Measurements from ENCODE around the gene LDLR. TPM values are rescaled to one million over a fixed set of nuclear protein-coding genes. Genes with fewer than 3 reads are reported as not detected.
"Not testable (repeated sequence)": the region's sequence is repeated elsewhere in the genome, so short reads cannot be mapped to it uniquely, and the experiment has no call there.

The LDLR gene
- total RNA-seq, 1 donor from 2014 or later: 12.8 TPM

DNA sequence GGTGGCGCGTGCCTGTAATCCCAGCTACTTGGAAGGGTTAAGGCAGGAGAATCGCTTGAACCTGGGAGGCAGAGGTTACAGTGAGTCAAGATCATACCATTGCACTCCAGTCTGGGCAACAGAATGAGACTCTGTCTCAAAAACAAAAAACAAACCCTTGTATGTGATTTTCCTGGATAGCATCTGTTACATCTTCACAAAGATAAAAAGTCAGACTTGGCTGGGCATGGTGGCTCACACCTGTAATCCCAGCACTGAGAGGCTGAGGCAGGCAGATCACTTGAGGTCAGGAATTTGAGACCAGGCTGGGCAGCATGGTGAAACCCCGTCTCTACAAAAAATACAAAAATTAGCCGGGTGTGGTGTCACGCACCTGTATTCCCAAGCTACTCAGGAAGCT lies 8.1 kb downstream of the LDLR start:
- ATAC-seq; DNase-seq (ENCODE audit: missing footprints): not testable (repeated sequence)

DNA sequence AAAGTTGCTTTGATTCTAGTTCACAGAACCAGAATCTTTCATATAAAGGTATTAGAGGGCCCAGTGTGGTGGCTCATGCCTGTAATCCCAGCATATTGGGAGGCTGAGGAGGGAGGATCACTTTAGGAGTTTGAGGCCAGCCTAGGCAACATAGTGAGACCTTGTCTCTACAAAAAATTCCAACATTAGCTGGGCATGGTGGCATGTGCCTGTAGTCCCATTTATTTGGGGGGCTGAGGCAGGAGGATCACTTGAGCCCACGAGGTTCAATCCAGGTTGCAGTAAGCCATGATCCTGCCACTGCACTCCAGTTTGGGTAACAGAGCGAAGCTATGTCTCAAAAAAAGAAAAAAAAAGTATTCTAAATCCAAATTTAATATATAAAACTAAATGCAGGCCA lies 9.1 kb downstream of the LDLR start:
- no peak for ATAC-seq
- no peak for DNase-seq (ENCODE audit: missing footprints)
- intact Hi-C loops (cut with DNase I): no loop called here

More for the DNA sequence above, 8.1 kb downstream of the LDLR start:
- intact Hi-C loops (cut with DNase I): not testable (repeated sequence)

DNA sequence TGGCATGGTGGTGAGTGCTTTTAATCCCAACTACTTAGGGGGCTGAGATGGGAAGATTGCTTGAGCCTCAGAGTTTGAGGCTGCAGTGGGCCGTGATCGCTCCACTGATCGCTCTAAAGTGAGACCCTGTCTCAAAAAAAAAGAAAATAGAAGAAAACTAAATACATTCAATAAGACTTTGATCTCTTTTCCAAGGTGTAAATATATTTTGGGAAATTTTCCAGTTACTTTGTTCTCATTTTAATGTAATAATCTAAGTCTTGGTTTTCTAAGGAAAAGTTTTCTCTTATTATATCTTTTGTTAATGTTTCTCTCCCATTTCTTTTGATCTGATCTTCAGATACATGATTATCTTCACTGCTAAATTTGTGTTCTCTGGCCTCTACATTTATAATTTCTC lies 9.6 kb downstream of the LDLR start:
- intact Hi-C loops (cut with DNase I): no loop called here
- DNase-seq (ENCODE audit: missing footprints): no peak
- no peak for ATAC-seq

DNA sequence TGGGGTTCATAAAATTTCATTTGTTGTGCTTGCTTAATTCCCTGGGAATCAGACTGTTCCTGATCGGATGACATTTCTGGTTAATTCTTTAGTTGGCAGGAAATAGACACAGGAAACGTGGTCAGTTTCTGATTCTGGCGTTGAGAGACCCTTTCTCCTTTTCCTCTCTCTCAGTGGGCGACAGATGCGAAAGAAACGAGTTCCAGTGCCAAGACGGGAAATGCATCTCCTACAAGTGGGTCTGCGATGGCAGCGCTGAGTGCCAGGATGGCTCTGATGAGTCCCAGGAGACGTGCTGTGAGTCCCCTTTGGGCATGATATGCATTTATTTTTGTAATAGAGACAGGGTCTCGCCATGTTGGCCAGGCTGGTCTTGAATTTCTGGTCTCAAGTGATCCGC lies 10.8 kb downstream of the LDLR start:
- DNase-seq (ENCODE audit: missing footprints): no peak
- intact Hi-C loops (cut with DNase I): no loop called here
- ATAC-seq: no peak

DNA sequence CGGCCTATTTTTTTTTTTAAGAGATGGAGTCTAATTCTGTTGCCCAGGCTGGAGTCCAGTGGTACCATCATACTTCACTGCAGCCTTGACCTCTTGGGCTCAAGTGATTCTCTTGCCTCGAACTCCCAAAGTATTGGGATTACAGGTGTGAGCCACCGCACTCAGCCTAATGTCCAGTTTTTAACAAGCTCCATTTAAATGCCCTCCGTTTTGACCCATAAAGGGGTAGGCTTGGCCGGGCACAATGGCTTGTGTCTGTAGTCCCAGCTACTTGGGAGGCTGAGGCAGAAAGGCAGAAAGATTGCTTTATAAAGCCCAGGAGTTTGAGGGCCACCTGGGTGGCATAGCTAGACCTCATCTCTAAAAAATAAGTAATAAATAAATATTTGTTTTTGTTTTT lies 11.8 kb downstream of the LDLR start:
- no peak for ATAC-seq
- no peak for DNase-seq (ENCODE audit: missing footprints)
- intact Hi-C loops (cut with DNase I): no loop called here

DNA sequence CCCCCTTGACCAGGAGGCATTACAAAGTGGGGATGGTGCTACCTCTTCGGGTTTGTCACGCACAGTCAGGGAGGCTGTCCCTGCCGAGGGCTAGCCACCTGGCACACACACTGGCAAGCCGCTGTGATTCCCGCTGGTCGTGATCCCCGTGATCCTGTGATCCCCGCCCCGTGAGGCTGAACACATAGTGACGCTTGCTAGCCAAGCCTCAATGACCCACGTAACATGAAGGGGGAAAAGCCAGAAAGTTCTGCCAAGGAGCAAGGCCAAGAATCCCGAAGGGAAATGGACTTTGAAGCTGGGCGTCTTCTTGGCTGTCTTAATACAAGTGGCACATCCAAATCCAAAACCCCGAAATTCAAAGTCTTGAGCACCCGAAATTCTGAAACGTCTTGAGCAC lies 13.7 kb downstream of the LDLR start:
- intact Hi-C loops (cut with DNase I): no loop called here
- DNase-seq (ENCODE audit: missing footprints): no peak
- ATAC-seq: no peak

DNA sequence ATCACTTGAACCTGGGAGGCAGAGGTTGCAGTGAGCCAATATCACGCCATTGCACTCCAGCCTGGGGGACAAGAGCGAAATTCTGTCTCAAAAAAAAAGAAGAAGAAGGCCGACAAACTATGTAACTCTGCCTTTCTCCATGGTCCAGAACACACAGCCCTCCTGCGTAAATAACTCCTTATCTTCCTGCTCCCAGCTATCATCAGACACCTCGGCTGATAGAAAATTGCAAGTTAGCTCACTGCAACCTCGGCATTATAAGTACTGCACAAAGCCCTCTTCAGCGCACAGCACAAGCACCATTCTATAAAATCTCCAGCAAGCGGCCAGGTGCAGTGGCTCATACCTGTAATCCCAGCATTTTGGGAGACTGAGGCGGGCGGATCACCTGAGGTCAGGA lies 14.4 kb downstream of the LDLR start:
- ATAC-seq; intact Hi-C loops (cut with DNase I); DNase-seq (ENCODE audit: missing footprints): not testable (repeated sequence)

DNA sequence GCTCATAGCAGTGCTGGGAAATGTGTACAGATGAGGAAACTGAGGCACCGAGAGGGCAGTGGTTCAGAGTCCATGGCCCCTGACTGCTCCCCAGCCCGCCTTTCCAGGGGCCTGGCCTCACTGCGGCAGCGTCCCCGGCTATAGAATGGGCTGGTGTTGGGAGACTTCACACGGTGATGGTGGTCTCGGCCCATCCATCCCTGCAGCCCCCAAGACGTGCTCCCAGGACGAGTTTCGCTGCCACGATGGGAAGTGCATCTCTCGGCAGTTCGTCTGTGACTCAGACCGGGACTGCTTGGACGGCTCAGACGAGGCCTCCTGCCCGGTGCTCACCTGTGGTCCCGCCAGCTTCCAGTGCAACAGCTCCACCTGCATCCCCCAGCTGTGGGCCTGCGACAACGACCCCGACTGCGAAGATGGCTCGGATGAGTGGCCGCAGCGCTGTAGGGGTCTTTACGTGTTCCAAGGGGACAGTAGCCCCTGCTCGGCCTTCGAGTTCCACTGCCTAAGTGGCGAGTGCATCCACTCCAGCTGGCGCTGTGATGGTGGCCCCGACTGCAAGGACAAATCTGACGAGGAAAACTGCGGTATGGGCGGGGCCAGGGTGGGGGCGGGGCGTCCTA lies 15.9 kb downstream of the LDLR start:
- no peak for DNase-seq (ENCODE audit: missing footprints)
- no peak for ATAC-seq
- intact Hi-C loops (cut with DNase I): no loop called here

DNA sequence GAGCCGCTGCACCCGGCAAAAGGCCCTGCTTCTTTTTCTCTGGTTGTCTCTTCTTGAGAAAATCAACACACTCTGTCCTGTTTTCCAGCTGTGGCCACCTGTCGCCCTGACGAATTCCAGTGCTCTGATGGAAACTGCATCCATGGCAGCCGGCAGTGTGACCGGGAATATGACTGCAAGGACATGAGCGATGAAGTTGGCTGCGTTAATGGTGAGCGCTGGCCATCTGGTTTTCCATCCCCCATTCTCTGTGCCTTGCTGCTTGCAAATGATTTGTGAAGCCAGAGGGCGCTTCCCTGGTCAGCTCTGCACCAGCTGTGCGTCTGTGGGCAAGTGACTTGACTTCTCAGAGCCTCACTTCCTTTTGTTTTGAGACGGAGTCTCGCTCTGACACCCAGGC lies 17.2 kb downstream of the LDLR start:
- ATAC-seq (peak; percentile 82), DNase-seq (ENCODE audit: missing footprints) (peak; percentile 75)
- intact Hi-C loops (cut with DNase I): no loop called here

DNA sequence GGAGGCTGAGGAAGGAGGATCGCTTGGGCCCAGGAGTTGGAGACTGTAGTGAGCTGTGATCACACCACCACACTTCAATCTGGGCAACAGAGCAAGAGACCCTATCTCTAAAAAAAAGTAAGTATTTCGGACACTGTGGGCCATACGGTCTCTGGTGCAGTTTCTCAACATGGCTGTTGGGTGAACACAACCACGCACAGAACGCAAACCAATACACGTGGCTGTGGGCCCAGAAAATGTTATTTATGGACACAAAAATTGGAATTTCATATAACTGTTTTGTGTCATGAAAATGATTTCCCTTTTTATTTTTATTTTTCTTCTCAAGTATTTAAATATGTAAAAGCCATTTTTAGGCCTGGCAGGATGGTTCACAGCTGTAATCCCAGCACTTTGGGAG lies 19.5 kb downstream of the LDLR start:
- intact Hi-C loops (cut with DNase I): no loop called here
- ATAC-seq (no peak), DNase-seq (ENCODE audit: missing footprints) (no peak)

DNA sequence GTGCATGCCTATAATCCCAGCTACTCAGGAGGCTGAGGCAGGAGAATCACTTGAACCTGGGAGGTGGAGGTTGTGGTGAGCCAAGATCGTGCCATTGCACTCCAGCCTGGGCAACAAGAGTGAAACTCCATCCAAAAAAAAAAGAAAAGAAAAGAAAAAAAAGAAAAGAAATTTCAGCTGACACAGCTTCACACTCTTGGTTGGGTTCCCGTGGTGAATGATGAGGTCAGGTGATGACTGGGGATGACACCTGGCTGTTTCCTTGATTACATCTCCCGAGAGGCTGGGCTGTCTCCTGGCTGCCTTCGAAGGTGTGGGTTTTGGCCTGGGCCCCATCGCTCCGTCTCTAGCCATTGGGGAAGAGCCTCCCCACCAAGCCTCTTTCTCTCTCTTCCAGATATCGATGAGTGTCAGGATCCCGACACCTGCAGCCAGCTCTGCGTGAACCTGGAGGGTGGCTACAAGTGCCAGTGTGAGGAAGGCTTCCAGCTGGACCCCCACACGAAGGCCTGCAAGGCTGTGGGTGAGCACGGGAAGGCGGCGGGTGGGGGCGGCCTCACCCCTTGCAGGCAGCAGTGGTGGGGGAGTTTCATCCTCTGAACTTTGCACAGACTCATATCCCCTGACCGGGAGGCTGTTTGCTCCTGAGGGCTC lies 22.0 kb downstream of the LDLR start:
- ATAC-seq: no peak
- no peak for DNase-seq (ENCODE audit: missing footprints)
- intact Hi-C loops (cut with DNase I): no loop called here

DNA sequence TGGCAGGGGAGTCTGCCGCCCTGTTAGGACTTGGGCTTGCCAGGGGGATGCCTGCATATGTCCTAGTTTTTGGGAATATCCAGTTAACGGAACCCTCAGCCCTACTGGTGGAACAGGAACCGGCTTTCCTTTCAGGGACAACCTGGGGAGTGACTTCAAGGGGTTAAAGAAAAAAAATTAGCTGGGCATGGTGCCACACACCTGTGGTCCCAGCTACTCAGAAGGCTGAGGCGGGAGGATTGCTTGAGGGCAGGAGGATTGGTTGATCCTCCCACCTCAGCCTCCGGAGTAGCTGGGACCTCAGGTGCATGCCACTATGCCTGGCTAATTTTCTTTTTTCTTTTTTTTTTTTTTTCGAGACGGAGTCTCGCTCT lies 22.5 kb downstream of the LDLR start:
- ATAC-seq (no peak), DNase-seq (ENCODE audit: missing footprints) (no peak)
- intact Hi-C loops (cut with DNase I): no loop called here

DNA sequence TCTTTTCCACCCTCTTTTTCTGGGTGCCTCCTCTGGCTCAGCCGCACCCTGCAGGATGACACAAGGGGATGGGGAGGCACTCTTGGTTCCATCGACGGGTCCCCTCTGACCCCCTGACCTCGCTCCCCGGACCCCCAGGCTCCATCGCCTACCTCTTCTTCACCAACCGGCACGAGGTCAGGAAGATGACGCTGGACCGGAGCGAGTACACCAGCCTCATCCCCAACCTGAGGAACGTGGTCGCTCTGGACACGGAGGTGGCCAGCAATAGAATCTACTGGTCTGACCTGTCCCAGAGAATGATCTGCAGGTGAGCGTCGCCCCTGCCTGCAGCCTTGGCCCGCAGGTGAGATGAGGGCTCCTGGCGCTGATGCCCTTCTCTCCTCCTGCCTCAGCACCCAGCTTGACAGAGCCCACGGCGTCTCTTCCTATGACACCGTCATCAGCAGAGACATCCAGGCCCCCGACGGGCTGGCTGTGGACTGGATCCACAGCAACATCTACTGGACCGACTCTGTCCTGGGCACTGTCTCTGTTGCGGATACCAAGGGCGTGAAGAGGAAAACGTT lies 24.0 kb downstream of the LDLR start:
- intact Hi-C loops (cut with DNase I): no loop called here
- ATAC-seq (no peak), DNase-seq (ENCODE audit: missing footprints) (no peak)

DNA sequence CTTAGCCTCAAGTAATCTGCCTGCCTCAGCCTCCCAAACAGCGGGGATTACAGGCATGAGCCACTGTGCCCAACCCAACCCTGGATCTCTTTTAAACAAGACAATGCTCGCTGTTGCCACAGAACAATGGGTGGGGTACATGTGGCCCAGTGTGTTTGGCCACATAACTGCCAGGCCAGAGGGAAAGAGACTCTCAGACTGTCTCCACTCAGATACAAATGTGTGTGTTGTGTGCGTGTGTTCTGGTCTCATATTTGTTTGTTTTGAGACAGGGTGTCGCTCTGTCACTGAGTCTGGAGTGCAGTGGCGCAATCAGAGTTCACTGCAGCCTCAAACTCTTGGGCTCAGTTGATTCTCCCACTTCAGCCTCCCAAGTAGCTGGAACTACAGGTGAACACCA lies 25.8 kb downstream of the LDLR start:
- no peak for ATAC-seq
- intact Hi-C loops (cut with DNase I): no loop called here
- no peak for DNase-seq (ENCODE audit: missing footprints)

DNA sequence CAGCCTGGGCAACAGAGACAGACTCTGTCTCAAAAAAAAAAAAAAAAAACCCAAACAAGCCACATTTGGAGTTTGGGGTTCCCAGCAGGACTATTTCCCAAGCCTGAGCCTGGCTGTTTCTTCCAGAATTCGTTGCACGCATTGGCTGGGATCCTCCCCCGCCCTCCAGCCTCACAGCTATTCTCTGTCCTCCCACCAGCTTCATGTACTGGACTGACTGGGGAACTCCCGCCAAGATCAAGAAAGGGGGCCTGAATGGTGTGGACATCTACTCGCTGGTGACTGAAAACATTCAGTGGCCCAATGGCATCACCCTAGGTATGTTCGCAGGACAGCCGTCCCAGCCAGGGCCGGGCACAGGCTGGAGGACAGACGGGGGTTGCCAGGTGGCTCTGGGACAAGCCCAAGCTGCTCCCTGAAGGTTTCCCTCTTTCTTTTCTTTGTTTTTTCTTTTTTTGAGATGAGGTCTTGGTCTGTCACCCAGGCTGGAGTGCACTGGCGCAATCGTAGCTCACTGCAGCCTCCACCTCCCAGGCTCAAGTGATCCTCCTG lies 26.7 kb downstream of the LDLR start:
- DNase-seq (ENCODE audit: missing footprints) (no peak), ATAC-seq (no peak)
- intact Hi-C loops (cut with DNase I): no loop called here

DNA sequence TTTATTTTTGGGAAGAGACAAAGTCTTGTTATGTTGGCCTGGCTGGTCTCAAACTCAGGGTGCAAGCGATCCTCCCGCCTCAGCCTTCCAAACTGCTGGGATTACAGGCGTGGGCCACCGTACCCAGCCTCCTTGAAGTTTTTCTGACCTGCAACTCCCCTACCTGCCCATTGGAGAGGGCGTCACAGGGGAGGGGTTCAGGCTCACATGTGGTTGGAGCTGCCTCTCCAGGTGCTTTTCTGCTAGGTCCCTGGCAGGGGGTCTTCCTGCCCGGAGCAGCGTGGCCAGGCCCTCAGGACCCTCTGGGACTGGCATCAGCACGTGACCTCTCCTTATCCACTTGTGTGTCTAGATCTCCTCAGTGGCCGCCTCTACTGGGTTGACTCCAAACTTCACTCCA lies 27.2 kb downstream of the LDLR start:
- intact Hi-C loops (cut with DNase I): no loop called here
- no peak for DNase-seq (ENCODE audit: missing footprints)
- no peak for ATAC-seq

DNA sequence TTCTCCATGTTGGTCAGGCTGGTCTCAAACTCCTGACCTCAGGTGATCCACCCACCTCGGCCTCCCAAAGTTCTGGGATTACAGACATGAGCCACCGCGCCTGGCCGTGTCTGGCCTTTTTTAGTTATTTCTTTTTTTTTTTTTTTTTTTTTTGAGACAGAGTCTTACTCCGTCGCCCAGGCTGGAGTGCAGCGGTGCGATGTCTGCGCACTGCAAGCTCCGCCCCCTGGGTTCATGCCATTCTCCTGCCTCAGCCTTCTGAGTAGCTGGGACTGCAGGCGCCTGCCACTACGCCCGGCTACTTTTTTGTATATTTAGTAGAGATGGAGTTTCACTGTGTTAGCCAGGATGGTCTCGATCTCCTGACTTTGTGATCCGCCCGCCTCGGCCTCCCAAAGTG lies 32.7 kb downstream of the LDLR start:
- ATAC-seq; DNase-seq (ENCODE audit: missing footprints); intact Hi-C loops (cut with DNase I): not testable (repeated sequence)

DNA sequence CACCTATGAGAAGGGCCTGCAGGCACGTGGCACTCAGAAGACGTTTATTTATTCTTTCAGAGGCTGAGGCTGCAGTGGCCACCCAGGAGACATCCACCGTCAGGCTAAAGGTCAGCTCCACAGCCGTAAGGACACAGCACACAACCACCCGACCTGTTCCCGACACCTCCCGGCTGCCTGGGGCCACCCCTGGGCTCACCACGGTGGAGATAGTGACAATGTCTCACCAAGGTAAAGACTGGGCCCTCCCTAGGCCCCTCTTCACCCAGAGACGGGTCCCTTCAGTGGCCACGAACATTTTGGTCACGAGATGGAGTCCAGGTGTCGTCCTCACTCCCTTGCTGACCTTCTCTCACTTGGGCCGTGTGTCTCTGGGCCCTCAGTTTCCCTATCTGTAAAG lies 33.9 kb downstream of the LDLR start:
- DNase-seq (ENCODE audit: missing footprints) (no peak), ATAC-seq (no peak)
- intact Hi-C loops (cut with DNase I): no loop called here

DNA sequence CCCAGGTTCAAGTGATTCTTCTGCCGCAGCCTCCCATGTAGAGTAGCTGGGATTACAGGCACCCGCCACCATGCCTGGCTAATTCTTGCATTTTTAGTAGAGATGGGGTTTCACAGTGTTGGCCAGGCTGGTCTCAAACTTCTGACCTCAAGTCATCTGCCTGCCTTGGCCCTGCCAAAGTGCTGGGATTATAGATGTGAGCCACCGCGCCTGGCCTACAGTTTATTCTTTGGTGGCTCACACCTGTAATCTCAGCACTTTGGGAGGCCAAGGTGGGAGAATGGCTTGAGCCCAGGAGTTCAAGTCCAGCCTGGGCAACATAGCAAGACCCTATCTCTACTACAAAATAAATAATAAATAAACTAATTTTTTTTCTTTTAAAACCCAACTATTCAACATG lies 34.9 kb downstream of the LDLR start:
- DNase-seq (ENCODE audit: missing footprints); intact Hi-C loops (cut with DNase I); ATAC-seq: not testable (repeated sequence)

DNA sequence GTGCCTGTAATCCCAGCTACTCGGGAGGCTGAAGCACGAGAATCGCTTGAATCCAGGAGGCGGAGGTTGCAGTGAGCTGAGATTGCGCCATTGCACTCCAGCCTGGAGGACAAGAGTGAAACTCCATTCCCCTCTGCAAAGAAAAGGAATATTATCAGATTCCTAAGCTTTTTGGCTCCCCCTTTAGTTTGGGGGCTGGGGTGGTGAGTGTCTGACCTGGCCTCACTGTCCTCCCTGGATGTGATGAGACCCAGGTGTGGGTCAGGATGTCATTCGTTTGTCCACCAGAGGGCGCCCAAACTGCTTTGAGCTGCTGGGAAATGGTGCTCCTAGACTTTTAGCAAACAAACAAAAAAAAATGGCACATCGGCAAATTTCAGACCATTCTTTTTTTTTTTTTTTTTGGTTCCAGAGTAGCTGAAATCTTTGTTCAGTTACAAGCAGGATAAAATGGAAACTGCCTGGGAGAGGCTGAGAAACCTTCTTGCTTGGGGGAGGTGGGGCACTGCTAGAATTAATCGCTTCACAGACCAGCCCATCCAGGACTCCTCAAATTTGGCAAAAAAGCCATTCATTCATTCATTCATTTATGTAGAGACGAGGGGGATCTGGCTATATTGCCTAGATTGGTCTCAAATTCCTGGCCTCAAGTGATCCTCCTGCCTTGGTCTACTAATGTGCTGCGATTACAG lies 36.9 kb downstream of the LDLR start:
- intact Hi-C loops (cut with DNase I): loop anchor here (5.0 kb wide), 1 partner anchor 189 kb away; no protein-coding TSS in a partner anchor
- ATAC-seq: peak; percentile 69
- peak; percentile 78 for DNase-seq (ENCODE audit: missing footprints)
